Hepatocyte (in vitro differentiated cells): ENCODE measurements around the gene YTHDC2.

ENCODE experiments used
- CTCF ChIP-seq: fragments of 200-600 bp; sonication (generic); IDR thresholded peaks from 2 replicates; pipeline ENCODE4 v1.5.1; 2016; ENCODE audit warnings: antibody characterized with exemption, mild to moderate bottlenecking; ENCODE audit not compliant: poor library complexity
- EZH2phosphoT487 ChIP-seq: fragments of 200-600 bp; sonication (generic); IDR thresholded peaks from one replicate; pipeline ENCODE4 v1.6.1; 2018; ENCODE audit warnings: antibody characterized with exemption, mild to moderate bottlenecking, low read depth, moderate library complexity; ENCODE audit not compliant: unreplicated experiment, severe bottlenecking

DNA sequence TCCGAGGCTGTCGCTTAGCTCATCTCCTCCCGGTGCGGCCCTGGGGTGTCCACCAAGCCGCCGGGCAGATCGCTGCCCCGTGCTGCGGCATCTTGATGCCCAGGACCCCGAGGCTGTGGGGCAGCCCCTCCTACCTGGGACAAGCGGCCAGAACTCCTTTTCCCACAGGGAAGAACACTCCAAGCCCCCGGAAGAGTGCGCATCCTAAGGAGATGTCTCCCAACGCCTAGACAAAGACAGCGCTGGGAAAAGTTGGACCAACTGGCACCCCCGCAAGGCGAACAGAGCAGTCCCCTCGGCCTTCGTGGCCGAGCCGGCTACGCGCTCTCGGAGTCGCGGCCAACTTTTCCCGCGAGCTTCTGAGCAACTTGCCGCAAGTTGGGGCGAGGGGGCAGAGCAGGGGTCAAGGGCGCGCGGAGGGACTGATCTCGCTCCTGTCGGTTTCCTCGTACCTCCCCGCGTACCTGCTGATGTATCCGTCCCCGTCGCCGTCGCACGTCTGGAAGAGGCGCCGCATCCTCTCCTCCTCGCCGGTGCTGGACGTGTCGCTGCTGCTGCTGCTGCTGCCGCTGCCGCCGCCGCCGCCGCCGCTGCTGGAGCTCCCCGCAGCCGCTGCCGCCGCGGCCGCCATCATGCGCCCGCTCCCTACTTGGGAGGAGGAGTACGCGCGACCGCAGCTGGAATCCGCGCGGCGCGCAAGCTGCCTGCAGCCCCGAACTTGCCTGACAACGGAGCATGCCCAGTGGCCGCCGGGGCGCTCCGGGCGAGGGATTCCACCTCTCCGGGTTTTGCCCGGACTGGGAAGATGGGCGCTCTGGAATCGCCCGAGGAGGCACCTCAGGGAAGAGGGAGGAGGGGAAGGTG, 25.5 kb upstream of the YTHDC2 start, which contains the start of gene MCC:
- TF ChIP-seq CTCF: no peak
- TF ChIP-seq EZH2phosphoT487: no peak
